GM18861 (cell line): ENCODE results near the gene RHBDF2.

Experiments used
- ATAC-seq: cut with Tn5 transposase; IDR thresholded peaks from one replicate; pipeline ENCODE4 v1.9.1; 2021; ENCODE audit not compliant: unreplicated experiment

RHBDF2 gene

DNA sequence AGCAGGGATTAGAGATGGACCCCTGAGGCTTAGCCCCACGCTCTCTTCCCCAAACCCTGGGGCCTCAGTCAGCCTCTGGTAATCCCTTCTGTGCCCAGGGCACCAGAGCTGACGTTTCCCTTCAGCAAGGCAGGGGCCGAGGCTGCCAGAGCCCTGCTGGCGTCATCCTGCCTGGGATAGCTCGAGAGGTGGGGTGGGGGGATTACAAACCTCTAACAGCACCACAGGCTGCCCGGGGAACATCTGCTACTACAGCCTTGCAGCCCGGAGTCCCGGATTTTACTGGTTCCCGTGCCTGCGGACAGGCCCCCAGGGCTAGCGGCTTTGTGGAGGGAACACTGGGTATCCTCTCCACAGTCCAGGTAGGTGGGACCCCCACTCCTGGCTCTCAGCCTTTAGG is 33.9 kb downstream of the RHBDF2 start, which contains the start of gene AANAT:
Gene AANAT (plus strand): TSS at position 238 of the 400 bp plus-strand sequence. CDS start 1,144 bp downstream, outside the sequence.
- ATAC-seq = no peak

DNA sequence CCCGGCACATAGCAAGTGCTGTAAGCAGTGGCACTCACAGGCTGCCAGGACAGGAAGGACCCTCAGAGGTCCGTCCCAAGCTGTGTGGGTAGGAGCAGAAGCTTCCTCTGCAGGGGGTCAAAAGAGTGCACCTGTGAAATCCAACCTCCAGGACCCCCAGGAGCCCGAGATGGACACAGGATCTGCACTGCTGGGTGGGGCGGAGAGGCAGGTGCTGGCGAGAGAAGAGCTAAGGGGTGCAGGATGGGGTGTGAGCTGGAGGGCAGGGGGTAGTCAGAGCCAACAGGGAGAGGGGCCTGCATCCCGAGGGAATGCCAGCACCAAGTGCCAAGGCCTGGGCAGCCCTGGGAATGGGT is 34.5 kb downstream of the RHBDF2 start:
- ATAC-seq = no peak

DNA sequence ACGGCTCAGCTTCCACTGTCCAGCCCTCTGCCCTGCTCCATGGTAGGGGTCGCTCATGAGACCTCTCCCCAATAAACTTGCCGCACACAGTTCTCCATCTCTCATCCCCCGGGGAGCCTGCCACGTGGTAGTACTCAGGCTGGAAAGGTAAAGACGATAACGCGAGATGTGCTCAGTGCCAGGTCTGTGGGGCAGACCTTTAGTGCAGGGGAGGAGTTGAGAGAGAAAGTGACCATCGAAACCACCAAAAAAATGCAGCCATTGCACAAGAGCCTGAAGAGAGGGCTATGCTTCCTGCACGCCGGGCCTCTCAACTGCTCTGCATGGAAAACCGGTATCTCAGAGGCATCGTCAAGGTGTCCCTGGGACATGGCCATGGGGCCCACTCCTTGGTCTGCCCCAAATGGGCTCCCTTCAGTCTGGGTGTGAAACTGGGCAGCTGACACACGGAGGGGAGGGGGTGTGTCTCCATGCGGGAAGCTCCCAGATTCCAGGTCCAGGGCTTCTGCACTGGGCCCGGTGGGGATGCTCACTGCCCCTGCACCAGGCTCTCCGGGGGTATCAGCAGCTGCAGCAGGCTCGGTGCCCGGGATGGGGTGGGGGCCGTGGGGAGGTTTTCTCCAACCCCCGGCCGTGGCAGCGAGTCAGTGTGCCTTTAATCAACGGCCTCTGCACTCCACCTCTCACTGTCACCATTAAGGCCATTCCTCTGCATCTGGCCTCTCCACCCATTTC is 38.5 kb downstream of the RHBDF2 start:
- ATAC-seq = no peak

DNA sequence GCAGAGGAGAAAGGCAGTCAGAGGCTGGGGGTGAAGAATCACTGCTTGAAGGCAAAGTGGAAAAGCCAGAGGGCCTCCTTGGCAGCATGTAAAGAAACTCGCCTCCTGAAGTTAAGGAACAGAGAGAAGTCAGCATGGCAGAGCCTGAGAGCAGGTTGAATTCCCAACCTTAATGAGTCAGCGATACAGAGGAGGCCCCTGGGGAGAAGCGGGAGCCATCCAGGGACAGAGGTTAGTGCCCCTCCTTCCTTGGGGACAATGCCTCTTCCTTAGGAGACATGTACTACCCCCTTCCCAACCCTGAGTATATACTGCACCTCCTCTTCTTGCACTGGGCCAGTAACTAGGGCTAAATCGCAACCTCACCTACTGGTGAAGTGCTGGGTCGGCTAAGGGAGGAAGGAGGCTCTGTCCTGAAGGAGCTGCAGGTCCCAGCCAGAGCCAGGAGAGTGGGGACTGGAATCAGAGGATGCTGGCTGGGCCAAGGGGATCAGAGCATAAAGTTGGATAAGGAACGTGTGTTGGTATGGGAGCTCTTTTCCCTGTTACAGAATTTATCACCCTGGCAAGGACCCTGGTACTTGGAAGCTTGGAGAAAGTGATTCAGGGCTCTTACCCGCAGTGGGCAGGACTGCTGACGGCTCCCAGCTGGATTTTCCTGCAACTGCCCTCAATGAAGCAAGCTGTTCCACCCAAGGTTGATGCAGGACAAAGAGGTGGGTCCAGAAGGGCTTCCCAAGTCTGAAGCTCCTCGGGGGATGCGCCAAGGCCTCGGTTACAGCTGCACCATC is 39.3 kb downstream of the RHBDF2 start:
- ATAC-seq = no peak

- ATAC-seq = no peak
Observed at GRCh38 chr17:76459674-76460073, 41.5 kb downstream of the RHBDF2 start.

DNA sequence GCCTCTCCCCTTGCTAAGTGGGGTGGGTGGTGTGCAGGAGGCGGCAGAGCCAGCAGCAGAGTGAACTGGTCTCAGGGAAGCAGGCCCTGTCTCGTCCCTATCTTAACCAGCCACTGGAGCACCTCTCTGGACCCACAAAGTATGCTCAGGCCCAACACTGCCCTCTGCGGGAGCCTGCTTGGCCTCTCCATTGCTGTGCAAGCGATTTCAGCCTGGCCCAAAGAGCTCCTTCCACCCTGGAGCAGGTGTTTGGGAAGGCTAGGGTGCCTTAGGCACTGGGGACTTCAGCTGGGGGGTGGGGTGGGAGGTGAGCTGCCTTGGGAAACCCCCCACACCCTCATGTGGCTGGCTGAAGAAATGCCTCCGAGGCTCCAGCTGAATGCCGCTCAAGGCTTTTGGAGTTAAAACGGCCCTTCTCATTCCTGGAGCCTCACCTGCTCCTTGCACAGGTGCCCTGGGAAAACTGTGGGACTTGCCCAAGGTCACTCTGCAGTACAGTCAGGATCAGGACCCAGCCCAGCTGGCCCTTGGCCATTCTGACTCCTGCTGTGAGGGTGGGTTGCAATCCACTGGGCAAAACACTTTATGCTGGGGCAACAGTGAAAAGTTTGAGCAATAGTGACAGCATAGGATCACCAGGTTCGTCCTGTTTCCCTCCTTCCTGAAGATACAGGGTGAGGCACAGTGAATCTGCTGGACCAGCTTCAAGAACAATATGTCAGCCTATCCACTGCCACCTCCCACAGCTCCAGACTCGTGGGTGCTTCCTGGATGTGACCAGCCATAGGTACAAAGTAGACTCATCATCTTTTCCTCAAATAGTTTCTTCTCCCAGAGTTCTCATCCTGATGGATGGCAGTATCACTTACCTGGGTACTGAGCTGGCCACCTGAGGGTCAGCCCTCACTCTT is 42.4 kb downstream of the RHBDF2 start:
- no peak for ATAC-seq

GRCh38 chr17:76453431-76453743 is 47.8 kb downstream of the RHBDF2 start:
- ATAC-seq = no peak

DNA sequence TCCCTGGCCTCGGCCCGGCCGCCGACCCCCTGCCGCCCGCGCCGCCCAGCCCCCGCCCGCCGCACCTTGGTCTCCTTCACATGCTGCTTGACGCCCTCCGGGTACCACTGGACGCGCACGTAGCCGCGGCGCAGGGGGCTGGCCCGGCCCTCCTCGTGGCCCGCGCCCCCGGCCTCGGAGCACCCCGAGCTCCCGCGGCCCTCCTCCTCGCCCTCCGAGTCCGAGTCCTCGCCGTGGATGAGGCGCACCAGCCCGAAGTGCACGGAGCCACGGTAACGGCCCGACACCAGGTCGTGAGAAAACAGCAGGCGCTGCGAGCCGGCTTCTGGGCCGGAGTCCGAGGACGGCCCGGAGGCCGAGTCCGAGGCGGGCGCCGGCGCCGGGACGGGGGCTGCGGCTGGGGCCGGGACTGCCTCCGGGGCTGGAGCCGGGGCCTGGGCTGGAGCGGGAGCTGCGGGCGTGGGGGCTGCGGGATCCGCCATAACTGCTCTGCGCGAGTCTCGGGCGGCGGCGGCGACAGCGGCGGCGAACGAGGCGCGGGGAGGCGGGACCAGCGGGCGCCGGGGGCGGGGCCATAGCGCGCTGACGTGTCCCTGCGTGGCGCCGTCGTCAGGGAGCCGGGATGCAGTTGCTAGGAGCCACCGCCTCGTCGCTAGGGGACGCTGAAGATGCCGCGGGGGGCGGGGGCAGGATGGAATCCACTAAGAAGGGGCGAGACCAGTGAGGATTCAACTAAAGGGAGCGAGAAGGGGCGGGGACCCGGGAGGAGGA is 48.4 kb downstream of the RHBDF2 start, which contains the start of gene UBE2O:
Gene UBE2O (minus strand): TSS at position 493 of the 771 bp plus-strand sequence. CDS start 11 bp downstream, at position 482.
- ATAC-seq = peak; percentile 82

DNA sequence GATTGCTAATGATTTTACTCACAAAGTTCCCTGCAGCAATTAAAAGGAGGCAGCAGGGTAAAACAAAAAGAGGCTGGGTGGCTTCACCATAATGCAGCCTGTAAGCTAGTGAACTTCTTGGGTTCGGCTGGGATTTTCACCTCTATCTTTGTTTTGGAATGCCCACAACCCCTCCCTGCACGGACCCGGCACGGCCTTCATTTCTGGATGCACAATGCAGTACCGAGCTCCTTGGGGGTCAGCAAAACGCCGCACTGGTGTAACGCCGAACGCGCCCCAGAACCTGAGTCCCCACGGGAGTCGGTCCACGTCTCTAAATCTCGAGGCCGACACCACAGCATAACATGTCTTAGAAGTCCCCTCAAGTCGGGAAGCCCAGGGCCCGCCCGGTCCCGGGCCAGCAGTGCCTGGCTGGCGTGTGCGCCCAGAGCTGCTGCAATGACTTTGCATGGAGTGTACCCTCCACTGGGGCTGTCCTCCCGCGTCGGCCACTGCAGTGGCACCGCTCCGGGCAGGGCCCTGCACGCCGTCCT is 49.0 kb downstream of the RHBDF2 start:
- no peak for ATAC-seq

GRCh38 chr17:76451506-76451905 is 49.7 kb downstream of the RHBDF2 start:
- no peak for ATAC-seq

DNA sequence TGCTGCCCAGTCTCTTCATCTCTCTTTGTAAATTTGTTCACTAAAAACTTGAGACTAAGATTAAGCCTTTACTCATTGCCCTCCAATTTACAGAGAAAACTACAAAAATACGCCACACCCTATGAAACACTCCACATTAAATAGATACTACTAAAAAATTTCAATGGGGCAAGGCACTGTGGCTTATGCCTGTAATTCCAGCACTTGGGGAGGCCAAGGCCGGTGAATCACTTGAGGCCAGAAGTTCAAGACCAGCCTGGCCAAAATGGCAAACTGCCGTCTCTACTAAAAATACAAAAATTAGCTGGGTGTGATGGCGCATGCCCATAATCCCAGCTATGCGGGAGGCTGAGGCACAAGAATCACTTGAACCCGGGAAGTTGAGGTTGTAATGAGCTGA is 52.1 kb downstream of the RHBDF2 start:
- ATAC-seq = no peak

GRCh38 chr17:76447931-76448652 is 53.1 kb downstream of the RHBDF2 start:
- ATAC-seq = no peak

- no peak for ATAC-seq
Observed at GRCh38 chr17:76446449-76447231, 54.6 kb downstream of the RHBDF2 start.

- no peak for ATAC-seq
Observed at GRCh38 chr17:76445697-76446448, 55.4 kb downstream of the RHBDF2 start.

DNA sequence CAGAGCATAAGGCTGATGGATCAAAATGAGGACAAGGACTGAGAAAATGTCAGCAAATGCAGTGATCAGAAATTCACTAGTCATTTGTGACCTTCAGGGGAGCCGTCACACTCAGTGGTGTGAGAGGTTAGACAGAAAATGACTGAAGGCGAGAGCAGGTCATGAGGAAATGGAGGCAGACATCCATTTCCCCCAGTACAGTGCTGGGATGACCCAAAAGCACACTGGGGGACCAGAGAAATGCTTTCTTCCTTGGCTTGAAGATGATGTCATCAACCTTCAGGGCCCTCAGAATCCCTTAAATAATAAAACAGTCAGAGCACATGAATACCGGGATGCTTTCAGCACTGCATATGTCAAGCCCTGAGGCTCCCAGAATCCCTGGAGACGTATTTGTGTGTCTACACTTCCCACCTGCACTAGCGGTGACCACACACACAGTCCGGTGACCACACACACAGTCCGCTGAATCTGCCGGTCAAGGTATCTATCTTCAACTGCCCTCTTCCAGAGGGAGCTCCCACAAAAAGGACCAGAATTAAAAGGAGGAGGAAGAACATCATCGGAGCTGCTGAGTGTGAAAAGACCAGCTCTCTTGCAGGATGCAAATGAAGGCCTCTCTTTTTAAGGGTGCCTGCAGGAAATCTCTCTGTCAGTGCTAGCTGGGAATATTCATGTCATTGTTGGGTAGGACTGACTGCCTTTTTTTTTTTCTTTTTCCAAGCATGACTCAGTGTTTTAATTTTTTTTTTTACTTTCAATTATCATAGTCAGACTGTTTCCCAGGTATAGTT is 56.5 kb downstream of the RHBDF2 start:
- no peak for ATAC-seq

GRCh38 chr17:76442341-76443338 is 58.6 kb downstream of the RHBDF2 start:
- no peak for ATAC-seq
